NCI-H2081 treated with DMSO at 0.1 percent for 48 hours (cell line): ENCODE data around the gene SLC12A8.

Experiments used
- DNase-seq: peaks from one replicate; lab custom pipeline; 2025; lab: John Stamatoyannopoulos, UW

The SLC12A8 gene, protein sequence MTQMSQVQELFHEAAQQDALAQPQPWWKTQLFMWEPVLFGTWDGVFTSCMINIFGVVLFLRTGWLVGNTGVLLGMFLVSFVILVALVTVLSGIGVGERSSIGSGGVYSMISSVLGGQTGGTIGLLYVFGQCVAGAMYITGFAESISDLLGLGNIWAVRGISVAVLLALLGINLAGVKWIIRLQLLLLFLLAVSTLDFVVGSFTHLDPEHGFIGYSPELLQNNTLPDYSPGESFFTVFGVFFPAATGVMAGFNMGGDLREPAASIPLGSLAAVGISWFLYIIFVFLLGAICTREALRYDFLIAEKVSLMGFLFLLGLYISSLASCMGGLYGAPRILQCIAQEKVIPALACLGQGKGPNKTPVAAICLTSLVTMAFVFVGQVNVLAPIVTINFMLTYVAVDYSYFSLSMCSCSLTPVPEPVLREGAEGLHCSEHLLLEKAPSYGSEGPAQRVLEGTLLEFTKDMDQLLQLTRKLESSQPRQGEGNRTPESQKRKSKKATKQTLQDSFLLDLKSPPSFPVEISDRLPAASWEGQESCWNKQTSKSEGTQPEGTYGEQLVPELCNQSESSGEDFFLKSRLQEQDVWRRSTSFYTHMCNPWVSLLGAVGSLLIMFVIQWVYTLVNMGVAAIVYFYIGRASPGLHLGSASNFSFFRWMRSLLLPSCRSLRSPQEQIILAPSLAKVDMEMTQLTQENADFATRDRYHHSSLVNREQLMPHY

GRCh38 chr3:125212509-125213363 is at the start of gene SLC12A8:
Gene SLC12A8 (minus strand): TSS chr3:125212748. CDS start chr3:125211349, 1,399 bp downstream.
- DNase-seq, result no peak

GRCh38 chr3:125262161-125262560 is 49.6 kb upstream of the SLC12A8 start:
- DNase-seq, result no peak

DNA sequence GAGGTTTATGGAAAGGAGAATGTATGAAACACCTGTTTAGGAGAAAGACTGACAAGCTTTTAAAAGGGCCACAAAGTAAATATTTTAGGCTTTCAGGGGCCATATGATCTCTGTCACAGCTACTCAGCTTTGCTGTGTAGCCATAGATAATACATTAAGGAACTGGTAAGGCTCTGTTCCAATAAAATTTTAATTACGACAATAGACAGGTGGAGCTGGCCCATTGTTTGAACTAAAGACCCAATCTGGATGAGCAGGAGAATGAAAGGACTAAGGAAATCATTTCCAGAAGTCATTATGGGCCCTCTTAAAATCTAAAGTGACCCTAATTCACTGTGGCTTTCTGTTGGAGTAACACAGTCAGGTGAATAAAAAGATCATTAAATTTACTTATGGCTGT is 48.5 kb upstream of the SLC12A8 start:
- peak; percentile 44 for DNase-seq

- no peak for DNase-seq
These were observed 47.6 kb upstream of the SLC12A8 start for GRCh38 chr3:125260158-125260557.

DNA sequence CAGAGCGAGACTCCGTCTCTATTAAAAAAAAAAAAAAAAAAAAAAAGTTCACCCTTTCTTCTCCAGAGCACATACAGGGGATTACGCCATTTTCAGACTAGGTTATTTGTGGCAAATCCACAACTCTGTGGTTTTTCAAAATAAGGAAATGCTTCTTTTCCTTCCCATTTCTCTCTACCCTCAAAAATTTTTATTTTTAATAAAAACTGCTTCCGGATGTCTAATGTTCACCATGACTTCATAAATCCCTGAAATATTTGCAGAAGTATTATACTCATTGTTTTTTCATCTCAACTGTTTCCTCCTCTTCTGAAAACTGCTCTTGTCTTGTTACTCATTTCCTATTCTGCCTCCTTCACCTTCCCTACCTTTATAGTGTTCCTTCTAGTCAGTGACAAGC is 45.0 kb upstream of the SLC12A8 start:
- no peak for DNase-seq

- no peak for DNase-seq
These were observed 44.1 kb upstream of the SLC12A8 start for GRCh38 chr3:125256675-125257074.

DNA sequence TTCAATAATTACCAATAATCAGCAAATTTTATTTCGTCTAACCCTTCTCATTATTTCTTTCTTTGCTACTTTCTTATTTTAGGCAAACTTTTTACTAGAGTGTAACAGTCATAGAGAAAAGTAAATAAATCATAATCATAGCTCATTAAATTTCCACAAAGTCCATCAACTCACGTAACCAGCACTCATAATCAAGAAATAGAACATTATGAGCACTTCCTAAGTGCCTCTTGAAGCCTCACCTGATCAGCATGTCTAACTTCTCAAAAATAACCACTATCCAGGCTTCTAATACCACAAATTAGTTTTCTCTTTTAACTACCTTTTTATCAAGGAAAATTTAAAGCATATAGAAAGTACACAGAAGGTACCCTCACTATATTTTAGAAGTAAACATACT is 38.4 kb upstream of the SLC12A8 start:
- DNase-seq, result no peak

GRCh38 chr3:125246237-125246636 is 33.7 kb upstream of the SLC12A8 start:
- no peak for DNase-seq

DNA sequence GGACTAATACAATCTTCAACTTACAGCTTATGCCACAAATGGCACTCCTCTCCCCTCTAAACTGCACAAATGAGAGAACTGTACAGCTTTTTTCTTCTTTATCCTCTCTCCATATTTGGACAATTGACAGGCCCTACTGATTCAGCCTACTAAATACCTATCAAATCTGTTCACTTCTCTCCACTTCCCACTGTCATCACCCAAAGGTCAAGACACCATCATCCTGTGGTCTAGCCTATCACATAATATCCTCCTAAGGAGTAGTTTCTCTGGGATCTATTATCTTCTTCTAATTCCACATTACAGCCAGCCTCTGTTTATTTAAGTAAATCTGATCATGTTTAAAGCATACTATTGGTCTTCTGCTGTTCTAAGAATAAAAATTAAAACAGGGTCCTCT is 33.0 kb upstream of the SLC12A8 start:
- no peak for DNase-seq

GRCh38 chr3:125240496-125240895 is 27.9 kb upstream of the SLC12A8 start:
- DNase-seq, result no peak

- DNase-seq, result no peak
These were observed 26.7 kb upstream of the SLC12A8 start for GRCh38 chr3:125239266-125239665.

DNA sequence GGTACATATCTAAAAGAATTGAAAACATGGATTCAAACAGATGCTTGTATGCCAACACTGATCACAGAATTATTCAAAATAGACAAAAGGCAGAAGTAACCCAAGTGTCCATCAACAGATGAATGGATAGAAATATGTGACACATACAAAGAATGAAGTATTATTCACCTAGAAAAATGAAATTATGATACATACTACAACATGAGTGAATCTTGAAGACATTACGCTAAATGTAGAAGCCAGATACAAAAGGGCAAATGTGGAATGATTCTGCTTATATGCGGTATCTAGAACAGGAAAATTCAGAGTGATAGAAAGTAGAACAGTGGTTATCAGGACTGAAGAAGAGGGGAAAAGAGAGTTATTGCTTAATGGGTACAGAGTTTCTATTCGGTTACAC is 26.2 kb upstream of the SLC12A8 start:
- DNase-seq, result no peak

DNA sequence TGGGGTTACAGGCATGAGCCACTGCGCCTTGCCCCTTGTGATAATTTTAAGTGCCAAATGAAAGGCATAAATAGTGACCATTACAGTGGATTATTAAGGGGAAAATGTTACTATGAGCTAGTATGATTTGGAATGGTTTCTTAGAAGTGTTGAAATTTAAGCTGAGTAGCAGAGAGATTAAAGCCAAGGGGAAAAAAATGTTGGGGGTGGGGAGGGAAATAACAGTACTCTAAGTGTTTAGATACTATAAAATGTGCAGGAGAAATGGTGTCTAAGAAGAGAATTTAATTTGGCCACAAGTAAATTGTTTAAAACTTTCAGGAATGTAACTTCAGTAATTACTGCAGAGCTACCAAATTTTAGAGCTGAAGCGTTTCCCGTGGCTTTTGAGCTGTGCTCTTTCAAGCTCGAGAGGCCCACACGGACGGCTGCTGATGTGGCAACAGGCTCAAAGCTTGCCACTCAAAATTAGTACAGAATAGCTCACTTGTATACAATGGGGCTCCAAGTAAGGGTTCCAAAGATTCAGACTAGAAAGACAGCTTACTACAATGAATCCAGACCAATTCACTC is 23.9 kb upstream of the SLC12A8 start:
- no peak for DNase-seq

DNA sequence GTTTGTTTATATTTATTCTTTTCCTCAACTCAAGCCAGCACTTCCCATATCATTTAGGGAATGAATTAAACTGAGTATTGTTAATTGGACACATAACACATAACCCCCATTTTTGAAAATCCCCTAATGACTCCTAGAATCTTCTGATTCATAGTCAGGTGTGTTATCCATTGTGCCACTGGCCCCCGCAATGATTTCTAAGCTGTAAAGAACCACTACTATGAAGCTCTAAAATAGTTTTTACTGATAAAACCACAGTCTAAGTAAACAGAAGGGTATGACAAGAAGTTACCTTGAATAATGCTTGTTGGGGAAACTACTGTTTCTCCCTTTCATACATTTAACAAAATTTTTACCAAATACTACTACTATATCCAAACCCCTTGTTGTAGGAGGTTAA is 22.3 kb upstream of the SLC12A8 start:
- DNase-seq, result no peak

- DNase-seq, result no peak
These were observed 19.9 kb upstream of the SLC12A8 start for GRCh38 chr3:125232401-125232800.

DNA sequence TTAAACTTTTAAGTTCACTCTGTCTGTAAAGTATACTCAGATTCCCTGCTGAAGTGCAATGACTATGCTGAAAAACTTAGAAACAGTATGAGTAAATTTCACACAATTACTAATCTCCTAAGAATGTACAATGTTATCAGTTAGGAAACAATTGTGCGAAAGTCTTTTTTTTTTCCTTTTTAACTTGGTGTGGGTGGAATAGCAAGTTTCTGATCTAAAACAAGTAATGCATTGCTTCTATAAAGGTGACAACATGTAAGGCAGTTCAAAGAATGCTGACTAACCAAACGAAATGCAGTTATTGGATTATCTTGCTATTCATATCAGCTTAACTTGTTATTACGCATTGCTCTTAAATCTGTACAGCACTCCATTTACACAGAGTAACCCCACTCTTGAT is 19.3 kb upstream of the SLC12A8 start:
- DNase-seq, result no peak

- no peak for DNase-seq
These were observed 17.2 kb upstream of the SLC12A8 start for GRCh38 chr3:125229707-125230106.

GRCh38 chr3:125229168-125229567 is 16.6 kb upstream of the SLC12A8 start:
- DNase-seq, result no peak

GRCh38 chr3:125221831-125222230 is 9.3 kb upstream of the SLC12A8 start:
- no peak for DNase-seq

DNA sequence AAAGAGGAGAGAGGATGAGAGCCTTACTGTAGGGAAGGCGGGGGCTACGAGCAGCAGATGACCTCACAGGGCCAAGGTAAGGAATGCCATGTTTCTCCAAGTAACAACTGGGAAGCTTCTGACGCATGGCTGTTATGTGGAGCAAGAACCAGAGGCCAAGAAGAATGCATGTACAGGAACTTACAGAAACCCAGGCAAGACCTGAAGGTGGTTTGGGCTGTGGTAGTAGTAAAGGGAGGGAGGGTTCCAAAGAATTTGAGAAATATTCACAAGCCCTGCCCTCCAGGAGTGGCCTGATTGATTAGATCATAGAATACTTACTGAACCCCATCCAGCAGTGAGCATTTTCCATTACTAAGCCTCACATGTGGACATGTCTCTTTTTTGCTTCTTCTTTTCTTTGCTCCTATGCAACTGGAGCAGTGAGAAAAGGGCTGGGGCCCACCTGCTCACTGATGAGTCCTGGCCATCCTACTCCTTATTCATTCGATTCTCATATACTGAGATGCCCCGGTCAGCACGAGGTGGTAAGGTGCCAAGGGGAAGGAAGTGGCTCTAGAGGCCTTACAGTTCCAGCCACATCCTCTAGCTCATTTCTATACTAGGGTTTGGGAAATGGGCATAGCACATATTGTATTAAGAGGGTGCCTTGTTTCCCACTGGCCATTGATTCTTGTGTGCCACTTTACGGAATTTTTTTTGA is 8.3 kb upstream of the SLC12A8 start:
- DNase-seq, result no peak

DNA sequence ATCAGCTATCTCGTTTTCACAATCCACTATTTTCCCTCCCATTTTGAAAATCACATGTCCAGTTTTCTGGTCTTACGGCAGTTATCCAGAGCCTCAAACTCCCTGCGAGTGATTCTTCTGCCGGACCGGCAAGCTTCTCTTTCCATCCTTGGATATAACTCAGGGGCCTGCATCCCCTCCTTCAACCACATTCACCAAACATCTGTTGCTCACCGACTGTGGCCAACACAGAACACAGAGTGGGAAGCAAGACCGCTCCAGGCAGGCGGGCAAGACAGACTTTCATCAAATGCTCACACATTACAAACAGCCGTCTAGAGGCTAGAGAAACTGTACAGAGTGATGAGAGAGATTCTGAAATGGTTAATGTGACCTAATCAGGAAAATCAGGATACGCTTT is 7.6 kb upstream of the SLC12A8 start:
- no peak for DNase-seq

- DNase-seq, result no peak
These were observed 6.7 kb upstream of the SLC12A8 start for GRCh38 chr3:125219261-125219701.
